CD4-positive, alpha-beta T cell (primary cell): ENCODE data around the gene CRIM1. TPM values are rescaled to one million over a fixed set of nuclear protein-coding genes. Genes with fewer than 3 reads are reported as not detected.

Source experiments
- ATAC-seq: fragments of 200-7000 bp; cut with Tn5 transposase; one replicate; pipeline ENCODE4 v1.10.0; 2022; ENCODE audit warnings: mild to moderate bottlenecking; ENCODE audit not compliant: poor library complexity
- CTCF ChIA-PET: fragments of 350-600 bp; sonication (Branson Sonifier 250); formaldehyde crosslinking; loops from one replicate; lab custom pipeline; 2021; ENCODE audit warnings: antibody characterized with exemption, inconsistent platforms; lab: Charles Lee
- POLR2A ChIA-PET: fragments of 350-600 bp; sonication (Branson Sonifier 250); formaldehyde crosslinking; loops from one replicate; lab custom pipeline; 2021; ENCODE audit warnings: antibody characterized with exemption, inconsistent platforms; lab: Charles Lee
- DNase-seq, 14 experiments: peaks; one replicate each; pipeline ENCODE4 v3.0.0-alpha.2; 2013 to 2020; ENCODE audit warnings: mixed read lengths in 2 of 14
- H3K27ac ChIP-seq, 2 donors: one replicate each; pipeline versions ENCODE4 v1.5.1 to v1.7.0; 2013; ENCODE audit warnings: low read length in 2 of 2, low read depth in 1 of 2, mild to moderate bottlenecking in 1 of 2
- H3K27me3 ChIP-seq, 2 experiments: 1 replicate in 1 of 2; 2 replicates in 1 of 2; pipeline versions ENCODE4 v1.6.1 to v1.7.0; 2013; ENCODE audit warnings: low read length in 2 of 2, control low read depth in 1 of 2, mild to moderate bottlenecking in 1 of 2, moderate library complexity in 1 of 2; ENCODE audit not compliant: insufficient read depth in 2 of 2, control insufficient read depth in 1 of 2
- H3K36me3 ChIP-seq: one replicate; pipeline ENCODE4 v1.6.1; 2013; ENCODE audit warnings: low read length, control low read depth; ENCODE audit not compliant: insufficient read depth
- H3K4me1 ChIP-seq: one replicate; pipeline ENCODE4 v1.6.1; 2013; ENCODE audit warnings: low read length, control low read depth; ENCODE audit not compliant: insufficient read depth
- H3K4me3 ChIP-seq: one replicate; pipeline ENCODE4 v1.5.1; 2013; ENCODE audit warnings: mild to moderate bottlenecking, low read length, moderate library complexity
- H3K9me3 ChIP-seq, 2 experiments: 1 replicate in 1 of 2; 2 replicates in 1 of 2; pipeline versions ENCODE4 v1.6.1 to v1.7.0; 2013; ENCODE audit warnings: low read length in 2 of 2, mild to moderate bottlenecking in 2 of 2, control low read depth in 1 of 2, moderate library complexity in 1 of 2; ENCODE audit not compliant: control insufficient read depth in 1 of 2, insufficient read depth in 1 of 2
- H3K27ac Mint-ChIP-seq: one replicate; pipeline ENCODE4 v1.8.0; 2020; ENCODE audit warnings: mixed read lengths
- H3K27me3 Mint-ChIP-seq: one replicate; pipeline ENCODE4 v1.8.0; 2021; ENCODE audit warnings: mixed read lengths
- H3K36me3 Mint-ChIP-seq: one replicate; pipeline ENCODE4 v1.8.0; 2021; ENCODE audit warnings: low read depth, mixed read lengths
- H3K4me1 Mint-ChIP-seq: one replicate; pipeline ENCODE4 v1.8.0; 2021; ENCODE audit warnings: low read depth, mixed read lengths
- H3K4me3 Mint-ChIP-seq: one replicate; pipeline ENCODE4 v1.8.0; 2020; ENCODE audit warnings: mild to moderate bottlenecking, mixed read lengths
- H3K9me3 Mint-ChIP-seq: one replicate; pipeline ENCODE4 v1.8.0; 2020; ENCODE audit warnings: mixed read lengths
- intact Hi-C, 2 experiments: fragments of 100-400 bp; cut with DNase I in 1 of 2; cut with micrococcal nuclease in 1 of 2; formaldehyde crosslinking; loops; one replicate each; pipeline versions ENCODE4 v1.15.1 to v1.9.0; 2023 to 2025; cut with DNase I, micrococcal nuclease
- total RNA-seq, 174 experiments: library from RNA in 2 of 174; stranded (reverse) in 2 of 174; gene quantifications; one replicate each; pipeline ENCODE4 v1.2.3 and lab custom pipeline; 2021 to 2026
- TF ChIP-seq, protein P1 (sequence below): fragments of 200-600 bp; IDR thresholded peaks from one replicate; pipeline ENCODE4 v1.8.0; 2022; ENCODE audit warnings: antibody characterized with exemption, mild to moderate bottlenecking

CRIM1 gene
- total RNA-seq, 2 experiments from 2014 or later = 1.1 to 1.7 TPM

DNA sequence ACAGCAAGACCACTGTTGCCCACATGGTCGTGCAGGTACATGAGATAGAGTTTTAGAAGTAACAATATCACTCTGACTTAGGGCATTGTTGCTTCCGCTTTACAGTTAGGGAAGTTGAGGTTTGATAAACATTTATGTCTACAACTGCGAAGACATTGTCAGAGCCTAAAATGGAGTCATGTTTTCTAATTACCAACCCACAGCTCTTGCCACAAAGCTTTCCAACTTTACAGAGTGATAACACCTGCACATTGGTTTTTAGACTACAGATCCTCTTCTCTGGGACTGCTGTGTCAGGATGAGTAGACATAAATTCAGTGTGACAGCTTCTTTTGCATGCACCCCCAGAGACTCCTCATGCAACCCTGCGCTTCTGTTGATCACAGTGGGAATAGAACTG lies 123.4 kb downstream of the CRIM1 start:
- DNase-seq = no peak
- no peak overlapping the region for H3K4me3 ChIP-seq
- ATAC-seq = no peak
- Mint-ChIP-seq H3K27ac (no peak overlapping the region), H3K36me3 (peaks cover 47% of the 10 kb centered on the region), H3K27me3 (no peaks in the 10 kb centered on the region), H3K4me3 (no peak overlapping the region), H3K9me3 (peaks cover 15% of the 10 kb centered on the region), H3K4me1 (no peaks in the 10 kb centered on the region)
- TF ChIP-seq, protein P1, sequence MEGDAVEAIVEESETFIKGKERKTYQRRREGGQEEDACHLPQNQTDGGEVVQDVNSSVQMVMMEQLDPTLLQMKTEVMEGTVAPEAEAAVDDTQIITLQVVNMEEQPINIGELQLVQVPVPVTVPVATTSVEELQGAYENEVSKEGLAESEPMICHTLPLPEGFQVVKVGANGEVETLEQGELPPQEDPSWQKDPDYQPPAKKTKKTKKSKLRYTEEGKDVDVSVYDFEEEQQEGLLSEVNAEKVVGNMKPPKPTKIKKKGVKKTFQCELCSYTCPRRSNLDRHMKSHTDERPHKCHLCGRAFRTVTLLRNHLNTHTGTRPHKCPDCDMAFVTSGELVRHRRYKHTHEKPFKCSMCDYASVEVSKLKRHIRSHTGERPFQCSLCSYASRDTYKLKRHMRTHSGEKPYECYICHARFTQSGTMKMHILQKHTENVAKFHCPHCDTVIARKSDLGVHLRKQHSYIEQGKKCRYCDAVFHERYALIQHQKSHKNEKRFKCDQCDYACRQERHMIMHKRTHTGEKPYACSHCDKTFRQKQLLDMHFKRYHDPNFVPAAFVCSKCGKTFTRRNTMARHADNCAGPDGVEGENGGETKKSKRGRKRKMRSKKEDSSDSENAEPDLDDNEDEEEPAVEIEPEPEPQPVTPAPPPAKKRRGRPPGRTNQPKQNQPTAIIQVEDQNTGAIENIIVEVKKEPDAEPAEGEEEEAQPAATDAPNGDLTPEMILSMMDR = no peak
- ChIA-PET POLR2A (no interaction called here), CTCF (no interaction called here)
- H3K4me1 ChIP-seq = no peaks in the 10 kb centered on the region
- H3K36me3 ChIP-seq = peaks cover 3% of the 10 kb centered on the region
- H3K9me3 ChIP-seq = peaks cover 0 to 21% of the 10 kb centered on the region in 2 experiments
- intact Hi-C loops = no loop called here
- H3K27ac ChIP-seq = no peak overlapping the region
- no peaks in the 10 kb centered on the region for H3K27me3 ChIP-seq

- peaks cover 3% of the 10 kb centered on the region for H3K36me3 ChIP-seq
- TF ChIP-seq, protein P1 = no peak
Measured at GRCh38 chr2:36479406-36479805, 123.8 kb downstream of the CRIM1 start.

GRCh38 chr2:36480028-36480427 lies 124.5 kb downstream of the CRIM1 start:
- CTCF ChIA-PET = no interaction called here
- H3K4me3 ChIP-seq = no peak overlapping the region
- H3K4me1 ChIP-seq = no peaks in the 10 kb centered on the region
- TF ChIP-seq, protein P1 = no peak
- peaks cover 0 to 11% of the 10 kb centered on the region in 2 experiments for H3K9me3 ChIP-seq
- H3K36me3 ChIP-seq = peaks cover 3% of the 10 kb centered on the region
- Mint-ChIP-seq H3K9me3 (peaks cover 9% of the 10 kb centered on the region), H3K4me1 (no peaks in the 10 kb centered on the region), H3K27me3 (no peaks in the 10 kb centered on the region), H3K4me3 (no peak overlapping the region), H3K27ac (no peak overlapping the region), H3K36me3 (peaks cover 37% of the 10 kb centered on the region)
- no peak overlapping the region for H3K27ac ChIP-seq
- DNase-seq (no peak), ATAC-seq (no peak)
- no peaks in the 10 kb centered on the region for H3K27me3 ChIP-seq
- intact Hi-C loops = no loop called here
- POLR2A ChIA-PET = no interaction called here

More at GRCh38 chr2:36479406-36479805, 123.8 kb downstream of the CRIM1 start:
- H3K4me3 Mint-ChIP-seq = no peak overlapping the region
- CTCF ChIA-PET = no interaction called here
- no peak overlapping the region for H3K27ac Mint-ChIP-seq
- no peaks in the 10 kb centered on the region for H3K27me3 ChIP-seq
- H3K36me3 Mint-ChIP-seq = peaks cover 43% of the 10 kb centered on the region
- intact Hi-C loops = no loop called here
- no peak overlapping the region for H3K4me3 ChIP-seq
- no peak for ATAC-seq
- no peak for DNase-seq
- POLR2A ChIA-PET = no interaction called here
- no peaks in the 10 kb centered on the region for H3K4me1 ChIP-seq
- no peaks in the 10 kb centered on the region for H3K4me1 Mint-ChIP-seq
- H3K9me3 Mint-ChIP-seq = peaks cover 12% of the 10 kb centered on the region
- H3K27ac ChIP-seq = no peak overlapping the region
- no peaks in the 10 kb centered on the region for H3K27me3 Mint-ChIP-seq
- peaks cover 0 to 17% of the 10 kb centered on the region in 2 experiments for H3K9me3 ChIP-seq
